HCT116 (cell line): ENCODE results near the gene OPCML. TPM values are rescaled to one million over a fixed set of nuclear protein-coding genes. Genes with fewer than 3 reads are reported as not detected.

ENCODE experiments used
- ATAC-seq: fragments of 200-7000 bp; cut with Tn5 transposase; 2 replicates; pipeline ENCODE4 v1.9.1; 2020; ENCODE audit warnings: mild to moderate bottlenecking, moderate library complexity
- BruUV-seq: library from RNA; stranded (reverse); fragments of 400-500 nt; replicated peaks from 2 replicates; lab custom pipeline; 2021; lab: Mats Ljungman, UMichigan
- CTCF ChIA-PET: fragments of 300-600 bp; sonication (Branson Sonifier 250); formaldehyde crosslinking; loops from one replicate; lab custom pipeline; 2021; ENCODE audit warnings: antibody characterized with exemption; lab: Charles Lee
- POLR2A ChIA-PET: fragments of 300-600, 350-600 bp; sonication (Branson Sonifier 250); formaldehyde crosslinking; loops from one replicate; lab custom pipeline; 2021; ENCODE audit warnings: antibody characterized with exemption; lab: Charles Lee
- RAD21 ChIA-PET, 2 experiments: fragments of 300-600 bp; sonication (Branson Sonifier 250); formaldehyde crosslinking; loops; one replicate each; lab custom pipeline; 2023; ENCODE audit warnings: low total read pairs in 2 of 2; ENCODE audit not compliant: uncharacterized antibody in 2 of 2, unreplicated experiment in 2 of 2, low non-redundant PET in 1 of 2; lab: Charles Lee
- DNase-seq: peaks from one replicate; pipeline ENCODE4 v3.0.0-alpha.2; 2010; ENCODE audit warnings: low read depth, low spot score
- H2AFZ ChIP-seq: fragments of 200-600 bp; shearing (Covaris generic), sonication (generic); 2 replicates; pipeline ENCODE4 v1.6.1; 2017; ENCODE audit warnings: low read depth, mixed run types, mixed read lengths, antibody characterized with exemption, low read length; ENCODE audit not compliant: poor library complexity, severe bottlenecking
- H3K27ac ChIP-seq: 2 replicates; pipeline ENCODE4 v1.5.1; 2012; ENCODE audit warnings: low read depth, low read length
- H3K27me3 ChIP-seq: fragments of 200-600 bp; sonication (generic); 2 replicates; pipeline ENCODE4 v1.6.1; 2016; ENCODE audit warnings: mixed run types, low read length, mixed read lengths; ENCODE audit not compliant: insufficient read depth
- H3K36me3 ChIP-seq, 2 experiments: fragments of 200-500 bp in 1 of 2; fragments of 200-600 bp in 1 of 2; sonication (Bioruptor generic) in 1 of 2; sonication (generic) in 1 of 2; 2 replicates each; pipeline versions ENCODE4 v1.5.1 to v1.6.1; 2014 to 2016; ENCODE audit warnings: low read length in 2 of 2, inconsistent platforms in 1 of 2, mixed read lengths in 1 of 2, mixed run types in 1 of 2; ENCODE audit not compliant: insufficient read depth in 2 of 2, control insufficient read depth in 1 of 2
- H3K4me1 ChIP-seq, 2 experiments: fragments of 200-600 bp in 1 of 2; sonication (generic) in 1 of 2; 2 replicates each; pipeline versions ENCODE4 v1.5.1 to v1.6.1; 2012 to 2017; ENCODE audit warnings: low read length in 2 of 2, inconsistent platforms in 1 of 2, mild to moderate bottlenecking in 1 of 2, mixed read lengths in 1 of 2, mixed run types in 1 of 2, moderate library complexity in 1 of 2; ENCODE audit not compliant: insufficient read depth in 2 of 2, control insufficient read depth in 1 of 2
- H3K4me2 ChIP-seq: fragments of 200-600 bp; sonication (generic); 2 replicates; pipeline ENCODE4 v1.6.1; 2017; ENCODE audit warnings: mixed run types, low read length, mixed read lengths
- H3K4me3 ChIP-seq, 2 experiments: fragments of 200-600 bp in 1 of 2; sonication (generic) in 1 of 2; replicated peaks in 1 of 2; 2 replicates each; pipeline ENCODE4 v1.5.1; 2011 to 2016; ENCODE audit warnings: low read length in 2 of 2, control low read depth in 1 of 2, low read depth in 1 of 2, mild to moderate bottlenecking in 1 of 2, mixed read lengths in 1 of 2, mixed run types in 1 of 2
- H3K79me2 ChIP-seq: fragments of 200-600 bp; sonication (generic); 2 replicates; pipeline ENCODE4 v1.6.1; 2017; ENCODE audit warnings: mild to moderate bottlenecking, mixed run types, low read length, moderate library complexity, mixed read lengths; ENCODE audit not compliant: insufficient read depth
- H3K9ac ChIP-seq: fragments of 200-600 bp; sonication (generic); 2 replicates; pipeline ENCODE4 v1.6.1; 2016; ENCODE audit warnings: low read length, mixed read lengths
- H3K9me2 ChIP-seq: fragments of 200-600 bp; sonication (generic), shearing (Covaris generic); 2 replicates; pipeline ENCODE4 v1.6.1; 2017; ENCODE audit warnings: mixed run types, mild to moderate bottlenecking, moderate library complexity; ENCODE audit not compliant: insufficient read depth
- H3K9me3 ChIP-seq, 2 experiments: fragments of 200-500 bp in 1 of 2; fragments of 200-600 bp in 1 of 2; sonication (Bioruptor generic) in 1 of 2; sonication (generic) in 1 of 2; 2 replicates each; pipeline ENCODE4 v1.6.1; 2014 to 2017; ENCODE audit warnings: low read length in 2 of 2, mixed read lengths in 2 of 2, inconsistent platforms in 1 of 2, low read depth in 1 of 2, mild to moderate bottlenecking in 1 of 2, mixed run types in 1 of 2, moderate library complexity in 1 of 2; ENCODE audit not compliant: control insufficient read depth in 1 of 2, insufficient read depth in 1 of 2
- H4K20me1 ChIP-seq: fragments of 200-600 bp; sonication (generic), shearing (Covaris generic); 2 replicates; pipeline ENCODE4 v1.6.1; 2017; ENCODE audit warnings: mixed run types, mild to moderate bottlenecking, moderate library complexity; ENCODE audit not compliant: insufficient read depth
- CEBPB ChIP-seq: IDR thresholded peaks from 2 replicates; pipeline ENCODE4 v1.6.1; 2012; ENCODE audit warnings: low read depth
- EGR1 ChIP-seq: IDR thresholded peaks from 2 replicates; pipeline ENCODE4 v1.6.1; 2012; ENCODE audit warnings: low read depth
- ELF1 ChIP-seq: IDR thresholded peaks from 2 replicates; pipeline ENCODE4 v1.6.1; 2012; ENCODE audit warnings: low read depth, borderline replicate concordance
- EZH2phosphoT487 ChIP-seq: fragments of 200-600 bp; IDR thresholded peaks from 2 replicates; pipeline ENCODE4 v1.6.1; 2018; ENCODE audit warnings: antibody characterized with exemption, borderline replicate concordance
- FOSL1 ChIP-seq: IDR thresholded peaks from 2 replicates; pipeline ENCODE4 v1.6.1; 2012; ENCODE audit warnings: low read depth
- SP1 ChIP-seq: IDR thresholded peaks from 2 replicates; pipeline ENCODE4 v1.6.1; 2012; ENCODE audit warnings: low read depth
- ZFX ChIP-seq: fragments of 450-650 bp; IDR thresholded peaks from 2 replicates; pipeline ENCODE4 v1.6.1; 2017
- ZNF274 ChIP-seq: fragments of 200-500 bp; sonication (Bioruptor generic); IDR thresholded peaks from 2 replicates; pipeline ENCODE4 v1.6.1; 2014; ENCODE audit warnings: mild to moderate bottlenecking, low read depth, low read length, inconsistent platforms
- intact Hi-C: fragments of 100-400 bp; cut with micrococcal nuclease; formaldehyde crosslinking; loops from 2 replicates; pipeline ENCODE4 v1.10.0; 2022
- total RNA-seq: library from RNA; stranded (reverse); gene quantifications from one replicate; pipeline ENCODE4 v1.2.1, GENCODE V29; 2021; ENCODE audit not compliant: unreplicated experiment
- TF ChIP-seq, protein P1 (sequence below): IDR thresholded peaks from 2 replicates; pipeline ENCODE4 v1.6.1; 2011; ENCODE audit warnings: mild to moderate bottlenecking, low read length, moderate library complexity; ENCODE audit not compliant: insufficient replicate concordance; ENCODE audit errors: extremely low read depth

Gene OPCML
- total RNA-seq, 1 experiment from 2014 or later = not detected

DNA sequence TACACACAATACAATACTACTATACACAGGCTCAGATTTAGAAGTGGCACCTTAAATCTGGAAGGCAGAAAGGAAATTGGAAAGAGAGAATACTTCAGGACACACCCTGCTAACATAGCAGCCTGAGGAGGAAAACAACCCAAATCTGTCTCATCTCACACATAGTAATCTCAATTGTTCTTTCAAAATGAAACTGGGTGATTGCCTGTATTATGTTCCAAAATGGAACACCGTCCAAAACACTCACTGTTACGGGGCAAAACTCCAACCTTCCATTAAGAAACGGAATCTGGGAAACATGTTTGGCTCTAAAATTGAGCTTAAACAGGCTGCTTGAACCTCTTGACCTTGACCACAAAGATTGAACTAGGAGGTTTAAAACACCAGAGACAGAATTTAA lies 572.6 kb downstream of the OPCML start:
- Histone ChIP-seq H3K27me3 (no peaks in the 10 kb centered on the region), H3K4me1 (no peaks in the 10 kb centered on the region), H3K9me2 (no peaks in the 10 kb centered on the region), H3K79me2 (no peaks in the 10 kb centered on the region), H3K9me3 (peaks cover 0 to 11% of the 10 kb centered on the region in 2 experiments; a peak in 2 of 4 replicates), H3K4me2 (no peak overlapping the region), H3K9ac (no peak overlapping the region), H3K4me3 (no peak overlapping the region), H3K27ac (no peak overlapping the region), H2AFZ (no peak overlapping the region), H3K36me3 (no peaks in the 10 kb centered on the region), H4K20me1 (no peaks in the 10 kb centered on the region)
- intact Hi-C loops = no loop called here
- ChIA-PET RAD21 (no interaction called here), POLR2A (no interaction called here), CTCF (no interaction called here)
- DNase-seq = no peak
- TF ChIP-seq FOSL1 (no peak), ZFX (no peak), ZNF274 (no peak), EZH2phosphoT487 (no peak), SP1 (no peak), EGR1 (no peak), CEBPB (no peak), ELF1 (no peak)
- TF ChIP-seq, protein P1, sequence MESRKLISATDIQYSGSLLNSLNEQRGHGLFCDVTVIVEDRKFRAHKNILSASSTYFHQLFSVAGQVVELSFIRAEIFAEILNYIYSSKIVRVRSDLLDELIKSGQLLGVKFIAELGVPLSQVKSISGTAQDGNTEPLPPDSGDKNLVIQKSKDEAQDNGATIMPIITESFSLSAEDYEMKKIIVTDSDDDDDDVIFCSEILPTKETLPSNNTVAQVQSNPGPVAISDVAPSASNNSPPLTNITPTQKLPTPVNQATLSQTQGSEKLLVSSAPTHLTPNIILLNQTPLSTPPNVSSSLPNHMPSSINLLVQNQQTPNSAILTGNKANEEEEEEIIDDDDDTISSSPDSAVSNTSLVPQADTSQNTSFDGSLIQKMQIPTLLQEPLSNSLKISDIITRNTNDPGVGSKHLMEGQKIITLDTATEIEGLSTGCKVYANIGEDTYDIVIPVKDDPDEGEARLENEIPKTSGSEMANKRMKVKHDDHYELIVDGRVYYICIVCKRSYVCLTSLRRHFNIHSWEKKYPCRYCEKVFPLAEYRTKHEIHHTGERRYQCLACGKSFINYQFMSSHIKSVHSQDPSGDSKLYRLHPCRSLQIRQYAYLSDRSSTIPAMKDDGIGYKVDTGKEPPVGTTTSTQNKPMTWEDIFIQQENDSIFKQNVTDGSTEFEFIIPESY = no peak
- ATAC-seq = no peak
- no TSS peak for BruUV-seq

DNA sequence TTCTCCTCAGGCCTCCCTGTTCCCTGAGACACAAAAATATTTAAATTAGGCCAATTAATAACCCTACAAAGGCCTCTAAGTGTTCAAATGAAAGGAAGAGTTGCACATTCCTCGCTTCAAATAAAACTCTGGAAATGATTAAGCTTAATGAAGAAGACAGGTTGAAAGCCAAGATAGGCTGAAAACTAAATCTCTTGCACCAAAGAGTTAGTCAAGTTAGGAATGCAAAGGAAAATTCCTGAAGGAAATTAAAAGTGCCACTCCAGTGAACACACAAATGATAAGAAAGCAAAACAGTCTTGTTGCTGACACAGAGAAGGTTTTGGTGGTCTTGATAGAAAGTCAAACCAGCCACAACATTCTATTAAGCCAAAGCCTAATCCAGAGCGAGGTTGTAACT lies 574.4 kb downstream of the OPCML start:
- POLR2A ChIA-PET = no interaction called here
- no peaks in the 10 kb centered on the region for H3K79me2 ChIP-seq
- peaks cover 0 to 21% of the 10 kb centered on the region in 2 experiments; a peak in 2 of 4 replicates for H3K9me3 ChIP-seq
- CTCF ChIA-PET = no interaction called here
- no peak for ATAC-seq
- H3K4me2 ChIP-seq = no peak overlapping the region
- no peak for TF ChIP-seq ZNF274
- TF ChIP-seq SP1 = no peak
- no peaks in the 10 kb centered on the region for H3K4me1 ChIP-seq
- H3K9me2 ChIP-seq = no peaks in the 10 kb centered on the region
- intact Hi-C loops = no loop called here
- no peak overlapping the region for H3K27ac ChIP-seq
- no peaks in the 10 kb centered on the region for H3K27me3 ChIP-seq
- H4K20me1 ChIP-seq = no peaks in the 10 kb centered on the region
- no peak for DNase-seq
- no TSS peak for BruUV-seq
- H3K9ac ChIP-seq = no peak overlapping the region
- no peak overlapping the region for H3K4me3 ChIP-seq
- RAD21 ChIA-PET = no interaction called here
- H3K36me3 ChIP-seq = no peaks in the 10 kb centered on the region
- H2AFZ ChIP-seq = no peak overlapping the region
